ENCODE results near the gene ANXA8.
"Not testable (repeated sequence)": the region's sequence is repeated elsewhere in the genome, so short reads cannot be mapped to it uniquely, and the experiment has no call there.

ANXA8 gene

GRCh38 chr10:47467458-47467857 is 16.5 kb downstream of the ANXA8 start:
- not testable (repeated sequence) for H3K9me3 ChIP-seq (replicated peaks in 1 of 2; ENCODE audit: control insufficient read depth in 2 of 2, insufficient read depth in 1 of 2, low read depth in 1 of 2, low read length in 2 of 2); H2AK5ac ChIP-seq (ENCODE audit: low read depth, low read length); H2BK12ac ChIP-seq (ENCODE audit: low read length); H4K91ac ChIP-seq (ENCODE audit: low read depth, low read length, poor library complexity); H3K23ac ChIP-seq (ENCODE audit: low read depth, low read length, poor library complexity); H3K4me2 ChIP-seq (ENCODE audit: insufficient read depth, low read length, poor library complexity, severe bottlenecking); H3K4ac ChIP-seq (ENCODE audit: low read length); H2BK5ac ChIP-seq (ENCODE audit: low read length); H3K79me1 ChIP-seq (ENCODE audit: low read depth, low read length); H3K27me3 ChIP-seq (ENCODE audit: control insufficient read depth in 3 of 3, insufficient read depth in 3 of 3, low read depth in 1 of 3, low read length in 3 of 3); H4K8ac ChIP-seq (ENCODE audit: low read depth, low read length); H3K14ac ChIP-seq (ENCODE audit: low read length); H3K27ac ChIP-seq (replicated peaks; ENCODE audit: low read length); H2AFZ ChIP-seq (ENCODE audit: low read length); H3K4me3 ChIP-seq (ENCODE audit: low read length in 2 of 2); DNase-seq (ENCODE audit: low spot score); H3K4me1 ChIP-seq (ENCODE audit: control insufficient read depth in 2 of 2, insufficient read depth in 1 of 2, low read depth in 1 of 2, low read length in 2 of 2); H2BK120ac ChIP-seq (ENCODE audit: low read depth, low read length); H2BK15ac ChIP-seq (ENCODE audit: low read length); H3K18ac ChIP-seq (ENCODE audit: low read length); H3K9ac ChIP-seq (ENCODE audit: low read depth, low read length, poor library complexity); H3K36me3 ChIP-seq (replicated peaks in 1 of 2; ENCODE audit: control insufficient read depth in 2 of 2, insufficient read depth in 2 of 2, low read length in 2 of 2)
- no CpG with 5 or more reads among the region's 5 CpGs for WGBS, 2 donors (ENCODE audit: extremely low coverage in 2 of 2, insufficient read length in 2 of 2, insufficient replicate concordance in 1 of 2)

GRCh38 chr10:47465216-47465917 is 18.5 kb downstream of the ANXA8 start:
- not testable (repeated sequence) for H3K4me2 ChIP-seq (ENCODE audit: insufficient read depth, low read length, poor library complexity, severe bottlenecking); H4K8ac ChIP-seq (ENCODE audit: low read depth, low read length); H3K14ac ChIP-seq (ENCODE audit: low read length); H3K79me1 ChIP-seq (ENCODE audit: low read depth, low read length); H4K91ac ChIP-seq (ENCODE audit: low read depth, low read length, poor library complexity); H2BK15ac ChIP-seq (ENCODE audit: low read length); H2AFZ ChIP-seq (ENCODE audit: low read length); H3K27me3 ChIP-seq (ENCODE audit: control insufficient read depth in 3 of 3, insufficient read depth in 3 of 3, low read depth in 1 of 3, low read length in 3 of 3); H3K4me3 ChIP-seq (ENCODE audit: low read length in 2 of 2); H3K23ac ChIP-seq (ENCODE audit: low read depth, low read length, poor library complexity); H3K36me3 ChIP-seq (replicated peaks in 1 of 2; ENCODE audit: control insufficient read depth in 2 of 2, insufficient read depth in 2 of 2, low read length in 2 of 2); H2BK120ac ChIP-seq (ENCODE audit: low read depth, low read length); H3K4ac ChIP-seq (ENCODE audit: low read length); H3K4me1 ChIP-seq (ENCODE audit: control insufficient read depth in 2 of 2, insufficient read depth in 1 of 2, low read depth in 1 of 2, low read length in 2 of 2); H2AK5ac ChIP-seq (ENCODE audit: low read depth, low read length); DNase-seq (ENCODE audit: low spot score); H3K27ac ChIP-seq (replicated peaks; ENCODE audit: low read length); H3K18ac ChIP-seq (ENCODE audit: low read length); H2BK5ac ChIP-seq (ENCODE audit: low read length); H3K9ac ChIP-seq (ENCODE audit: low read depth, low read length, poor library complexity); H3K9me3 ChIP-seq (replicated peaks in 1 of 2; ENCODE audit: control insufficient read depth in 2 of 2, insufficient read depth in 1 of 2, low read depth in 1 of 2, low read length in 2 of 2); H2BK12ac ChIP-seq (ENCODE audit: low read length)
- WGBS, 2 donors (ENCODE audit: extremely low coverage in 2 of 2, insufficient read length in 2 of 2, insufficient replicate concordance in 1 of 2), result no CpG with 5 or more reads among the region's 14 CpGs

GRCh38 chr10:47462577-47463358 is 21.1 kb downstream of the ANXA8 start:
- DNase-seq (ENCODE audit: low spot score), result not testable (repeated sequence)

GRCh38 chr10:47461261-47461687 is 22.6 kb downstream of the ANXA8 start:
- H3K9ac ChIP-seq (ENCODE audit: low read depth, low read length, poor library complexity); H4K8ac ChIP-seq (ENCODE audit: low read depth, low read length); H3K4me1 ChIP-seq (ENCODE audit: control insufficient read depth in 2 of 2, insufficient read depth in 1 of 2, low read depth in 1 of 2, low read length in 2 of 2); H3K9me3 ChIP-seq (replicated peaks in 1 of 2; ENCODE audit: control insufficient read depth in 2 of 2, insufficient read depth in 1 of 2, low read depth in 1 of 2, low read length in 2 of 2); H3K4me3 ChIP-seq (ENCODE audit: low read length in 2 of 2); H3K79me1 ChIP-seq (ENCODE audit: low read depth, low read length); H2BK5ac ChIP-seq (ENCODE audit: low read length); H2BK15ac ChIP-seq (ENCODE audit: low read length); H3K36me3 ChIP-seq (replicated peaks in 1 of 2; ENCODE audit: control insufficient read depth in 2 of 2, insufficient read depth in 2 of 2, low read length in 2 of 2); H3K14ac ChIP-seq (ENCODE audit: low read length); H2BK120ac ChIP-seq (ENCODE audit: low read depth, low read length); H3K27me3 ChIP-seq (ENCODE audit: control insufficient read depth in 3 of 3, insufficient read depth in 3 of 3, low read depth in 1 of 3, low read length in 3 of 3); H4K91ac ChIP-seq (ENCODE audit: low read depth, low read length, poor library complexity); DNase-seq (ENCODE audit: low spot score); H3K23ac ChIP-seq (ENCODE audit: low read depth, low read length, poor library complexity); H3K4ac ChIP-seq (ENCODE audit: low read length); H3K27ac ChIP-seq (replicated peaks; ENCODE audit: low read length); H2AK5ac ChIP-seq (ENCODE audit: low read depth, low read length); H2BK12ac ChIP-seq (ENCODE audit: low read length); H3K18ac ChIP-seq (ENCODE audit: low read length): not testable (repeated sequence)
- Histone ChIP-seq H3K4me2 (ENCODE audit: insufficient read depth, low read length, poor library complexity, severe bottlenecking) (peak overlapping the region; percentile 54), H2AFZ (ENCODE audit: low read length) (peak overlapping the region; percentile 69)
- no CpG with 5 or more reads among the region's 37 CpGs for WGBS, 2 donors (ENCODE audit: extremely low coverage in 2 of 2, insufficient read length in 2 of 2, insufficient replicate concordance in 1 of 2)

More at GRCh38 chr10:47462577-47463358, 21.1 kb downstream of the ANXA8 start:
- not testable (repeated sequence) for H3K4me2 ChIP-seq (ENCODE audit: insufficient read depth, low read length, poor library complexity, severe bottlenecking); H2BK5ac ChIP-seq (ENCODE audit: low read length); H2BK12ac ChIP-seq (ENCODE audit: low read length); H3K36me3 ChIP-seq (replicated peaks in 1 of 2; ENCODE audit: control insufficient read depth in 2 of 2, insufficient read depth in 2 of 2, low read length in 2 of 2); H3K9me3 ChIP-seq (replicated peaks in 1 of 2; ENCODE audit: control insufficient read depth in 2 of 2, insufficient read depth in 1 of 2, low read depth in 1 of 2, low read length in 2 of 2); H3K9ac ChIP-seq (ENCODE audit: low read depth, low read length, poor library complexity); H3K18ac ChIP-seq (ENCODE audit: low read length); H3K27ac ChIP-seq (replicated peaks; ENCODE audit: low read length); H3K4me1 ChIP-seq (ENCODE audit: control insufficient read depth in 2 of 2, insufficient read depth in 1 of 2, low read depth in 1 of 2, low read length in 2 of 2); H3K79me1 ChIP-seq (ENCODE audit: low read depth, low read length); H2BK15ac ChIP-seq (ENCODE audit: low read length); H4K91ac ChIP-seq (ENCODE audit: low read depth, low read length, poor library complexity); H3K4me3 ChIP-seq (ENCODE audit: low read length in 2 of 2); H3K14ac ChIP-seq (ENCODE audit: low read length); H3K4ac ChIP-seq (ENCODE audit: low read length); H2AFZ ChIP-seq (ENCODE audit: low read length); H2BK120ac ChIP-seq (ENCODE audit: low read depth, low read length); H2AK5ac ChIP-seq (ENCODE audit: low read depth, low read length); H3K27me3 ChIP-seq (ENCODE audit: control insufficient read depth in 3 of 3, insufficient read depth in 3 of 3, low read depth in 1 of 3, low read length in 3 of 3); H3K23ac ChIP-seq (ENCODE audit: low read depth, low read length, poor library complexity); H4K8ac ChIP-seq (ENCODE audit: low read depth, low read length)
- WGBS, 2 donors (ENCODE audit: extremely low coverage in 2 of 2, insufficient read length in 2 of 2, insufficient replicate concordance in 1 of 2), result no CpG with 5 or more reads among the region's 9 CpGs
